H9 (cell line): ENCODE measurements around the gene IRF1. TPM values are rescaled to one million over a fixed set of nuclear protein-coding genes. Genes with fewer than 3 reads are reported as not detected.
A peak's percentile ranks its signal among the peaks of the same experiment; 100 is the strongest.

Source experiments
- DNase-seq: peaks from one replicate; pipeline ENCODE4 v3.0.0-alpha.2; 2017
- H2AFZ ChIP-seq: one replicate; pipeline ENCODE4 v1.6.1; 2013; ENCODE audit warnings: mild to moderate bottlenecking, low read length, control low read depth, moderate library complexity
- H2AK5ac ChIP-seq: 2 replicates; pipeline ENCODE4 v1.6.1; 2013; ENCODE audit warnings: low read length, control low read depth, mixed read lengths; ENCODE audit not compliant: insufficient read length
- H2BK120ac ChIP-seq: one replicate; pipeline ENCODE4 v1.6.1; 2013; ENCODE audit warnings: low read depth, mild to moderate bottlenecking, low read length, control low read depth, inconsistent platforms; ENCODE audit not compliant: poor library complexity, severe bottlenecking
- H2BK12ac ChIP-seq: 2 replicates; pipeline ENCODE4 v1.6.1; 2013; ENCODE audit warnings: low read length, control low read depth, mixed read lengths, low read depth; ENCODE audit not compliant: insufficient read length
- H2BK15ac ChIP-seq: 2 replicates; pipeline ENCODE4 v1.6.1; 2013; ENCODE audit warnings: low read depth, low read length, control low read depth
- H2BK20ac ChIP-seq: one replicate; pipeline ENCODE4 v1.6.1; 2013; ENCODE audit warnings: low read depth, mild to moderate bottlenecking, low read length, control low read depth, inconsistent platforms; ENCODE audit not compliant: poor library complexity, severe bottlenecking
- H2BK5ac ChIP-seq: 2 replicates; pipeline ENCODE4 v1.6.1; 2013; ENCODE audit warnings: low read length, control low read depth, mixed read lengths; ENCODE audit not compliant: insufficient read length
- H3K14ac ChIP-seq: 2 replicates; pipeline ENCODE4 v1.6.1; 2013; ENCODE audit warnings: low read length, control low read depth; ENCODE audit not compliant: insufficient read depth
- H3K18ac ChIP-seq: 2 replicates; pipeline ENCODE4 v1.6.1; 2013; ENCODE audit warnings: low read depth, mild to moderate bottlenecking, mixed read lengths, low read length, control low read depth; ENCODE audit not compliant: insufficient read length
- H3K23ac ChIP-seq: 2 replicates; pipeline ENCODE4 v1.6.1; 2013; ENCODE audit warnings: low read length, control low read depth, mixed read lengths, low read depth; ENCODE audit not compliant: insufficient read length
- H3K23me2 ChIP-seq: 2 replicates; pipeline ENCODE4 v1.6.1; 2013; ENCODE audit warnings: low read depth, mild to moderate bottlenecking, mixed read lengths, low read length, control low read depth; ENCODE audit not compliant: insufficient read length, poor library complexity, severe bottlenecking
- H3K27ac ChIP-seq: 2 replicates; pipeline ENCODE4 v1.5.1; 2013; ENCODE audit warnings: low read length, control low read depth, mixed read lengths, low read depth; ENCODE audit not compliant: insufficient read length
- H3K27me3 ChIP-seq: 2 replicates; pipeline ENCODE4 v1.6.1; 2013; ENCODE audit warnings: low read length, control low read depth, inconsistent platforms; ENCODE audit not compliant: insufficient read depth
- H3K4ac ChIP-seq: 2 replicates; pipeline ENCODE4 v1.6.1; 2013; ENCODE audit warnings: low read depth, mild to moderate bottlenecking, control low read depth, inconsistent platforms, low read length, moderate library complexity
- H3K4me1 ChIP-seq: 2 replicates; pipeline ENCODE4 v1.6.1; 2013; ENCODE audit warnings: low read length, control low read depth, inconsistent platforms; ENCODE audit not compliant: insufficient read depth
- H3K4me2 ChIP-seq: 2 replicates; pipeline ENCODE4 v1.6.1; 2013; ENCODE audit warnings: low read length, control low read depth, mixed read lengths; ENCODE audit not compliant: insufficient read length, insufficient read depth
- H3K56ac ChIP-seq: 2 replicates; pipeline ENCODE4 v1.6.1; 2013; ENCODE audit warnings: low read depth, mild to moderate bottlenecking, mixed read lengths, low read length, control low read depth; ENCODE audit not compliant: insufficient read length
- H3K79me1 ChIP-seq: 2 replicates; pipeline ENCODE4 v1.6.1; 2013; ENCODE audit warnings: low read depth, mild to moderate bottlenecking, moderate library complexity, low read length, control low read depth, inconsistent platforms; ENCODE audit not compliant: insufficient read depth, poor library complexity, severe bottlenecking
- H3K79me2 ChIP-seq: 2 replicates; pipeline ENCODE4 v1.6.1; 2013; ENCODE audit warnings: low read length, control low read depth, inconsistent platforms; ENCODE audit not compliant: insufficient read depth
- H3K9ac ChIP-seq: 2 replicates; pipeline ENCODE4 v1.6.1; 2013; ENCODE audit warnings: low read length, control low read depth, mixed read lengths; ENCODE audit not compliant: insufficient read length; ENCODE audit errors: extremely low read depth
- H3K9me3 ChIP-seq: one replicate; pipeline ENCODE4 v1.6.1; 2013; ENCODE audit warnings: low read depth, low read length, inconsistent platforms; ENCODE audit not compliant: control insufficient read depth
- H3T11ph ChIP-seq: one replicate; pipeline ENCODE4 v1.6.1; 2013; ENCODE audit warnings: mild to moderate bottlenecking, low read length, control low read depth, inconsistent platforms
- H4K20me1 ChIP-seq: one replicate; pipeline ENCODE4 v1.6.1; 2013; ENCODE audit not compliant: control insufficient read depth, insufficient read length, insufficient read depth
- H4K5ac ChIP-seq: 2 replicates; pipeline ENCODE4 v1.6.1; 2013; ENCODE audit warnings: low read depth, mild to moderate bottlenecking, mixed read lengths, low read length, control low read depth; ENCODE audit not compliant: insufficient read length
- H4K8ac ChIP-seq: replicated peaks from 2 replicates; pipeline ENCODE4 v1.6.1; 2013; ENCODE audit warnings: low read length, control low read depth, mixed read lengths, low read depth; ENCODE audit not compliant: insufficient read length
- H4K91ac ChIP-seq: 2 replicates; pipeline ENCODE4 v1.6.1; 2013; ENCODE audit warnings: low read depth, mild to moderate bottlenecking, moderate library complexity, mixed read lengths, low read length, control low read depth; ENCODE audit not compliant: insufficient read length
- H3K27ac Mint-ChIP-seq, 3 experiments: 2 replicates in 2 of 3; 3 replicates in 1 of 3; pipeline ENCODE4 v1.8.0; 2020 to 2021; ENCODE audit warnings: mixed read lengths in 3 of 3, mild to moderate bottlenecking in 1 of 3, moderate library complexity in 1 of 3
- H3K27me3 Mint-ChIP-seq: 2 replicates; pipeline ENCODE4 v1.8.0; 2021; ENCODE audit warnings: low read depth, mild to moderate bottlenecking, moderate library complexity, mixed read lengths
- H3K36me3 Mint-ChIP-seq, 3 experiments: 2 replicates in 2 of 3; 3 replicates in 1 of 3; pipeline ENCODE4 v1.8.0; 2020 to 2021; ENCODE audit warnings: low read depth in 3 of 3, mixed read lengths in 3 of 3; ENCODE audit not compliant: insufficient read depth in 1 of 3
- H3K4me1 Mint-ChIP-seq, 2 experiments: 2 replicates each; pipeline ENCODE4 v1.8.0; 2020; ENCODE audit warnings: mixed read lengths in 2 of 2
- H3K4me3 Mint-ChIP-seq, 2 experiments: 2 replicates in 1 of 2; 3 replicates in 1 of 2; pipeline ENCODE4 v1.8.0; 2020 to 2021; ENCODE audit warnings: mild to moderate bottlenecking in 2 of 2, mixed read lengths in 2 of 2, moderate library complexity in 1 of 2
- H3K9me3 Mint-ChIP-seq, 2 experiments: 2 replicates in 1 of 2; 3 replicates in 1 of 2; pipeline ENCODE4 v1.8.0; 2020; ENCODE audit warnings: mild to moderate bottlenecking in 2 of 2, mixed read lengths in 2 of 2, moderate library complexity in 1 of 2
- WGBS: extraction: QIAGEN DNeasy Blood & Tissue Kit; methylation state at CpG from one replicate; pipeline ENCODE4 v1.1.7; 2013; ENCODE audit warnings: missing lambda C conversion rate, low lambda C conversion rate, mixed read lengths; ENCODE audit not compliant: insufficient read length; ENCODE audit errors: extremely low coverage; 5-methylcytosine and 5-hydroxymethylcytosine counted together
- total RNA-seq: library from RNA; stranded (reverse); gene quantifications from 2 replicates; pipeline ENCODE4 v1.2.1, GENCODE V29; 2021
- TF ChIP-seq, protein P1 (sequence below): fragments of 200-600 bp; sonication (generic); conservative IDR thresholded peaks from 3 replicates; pipeline ENCODE4 v1.8.0; 2021; ENCODE audit warnings: antibody characterized with exemption, mild to moderate bottlenecking

Gene IRF1
- total RNA-seq, 1 experiment from 2014 or later, result 8.7 TPM

DNA sequence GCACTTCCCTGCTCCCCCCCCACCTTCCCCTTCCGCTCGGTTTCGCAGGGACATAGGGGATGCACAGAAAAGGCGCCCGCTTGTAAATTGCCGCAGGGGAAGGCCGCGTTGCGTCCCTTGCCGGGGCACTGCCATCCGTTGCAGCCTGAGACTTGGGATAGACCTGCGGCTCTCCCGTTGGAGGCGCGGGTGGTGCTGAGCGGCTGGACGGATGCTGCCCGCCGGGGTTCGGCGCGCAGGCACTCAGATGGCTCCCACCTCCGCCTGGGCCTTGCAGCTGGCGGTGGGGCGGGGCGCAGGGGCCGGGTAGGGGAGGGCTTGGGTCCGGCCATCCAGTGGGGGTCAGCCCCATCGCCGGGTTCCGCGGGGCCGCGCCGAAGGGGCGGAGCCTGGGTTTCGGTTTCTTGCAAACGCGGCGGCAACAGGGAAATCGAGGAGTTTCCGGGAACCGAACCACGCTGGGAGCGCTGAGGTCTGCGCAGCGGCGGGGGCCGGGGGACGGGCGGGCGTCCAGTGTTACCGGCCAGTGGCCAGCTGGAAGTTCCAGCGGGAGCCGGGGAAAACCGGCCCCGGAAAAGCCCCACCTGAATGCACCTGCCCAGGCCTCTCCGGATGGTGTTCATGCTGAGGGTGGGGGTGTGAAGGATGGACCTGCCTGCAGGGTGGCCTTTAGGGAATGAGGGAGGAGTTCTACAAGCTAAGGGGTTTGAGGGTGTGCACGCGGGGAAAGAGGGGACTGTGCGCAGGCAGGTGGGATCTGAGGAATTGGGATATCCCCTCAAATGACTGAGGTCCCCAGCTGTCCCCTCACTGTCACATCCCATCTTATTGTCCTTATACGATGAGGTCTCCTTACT is 6.3 kb upstream of the IRF1 start:
- H2BK5ac ChIP-seq, result no peak overlapping the region
- no peak overlapping the region for H3K23ac ChIP-seq
- peaks cover 19 to 21% of the 10 kb centered on the region in 2 experiments for H3K4me1 Mint-ChIP-seq
- no peak overlapping the region for H3K27ac ChIP-seq
- H3K79me1 ChIP-seq, result no peaks in the 10 kb centered on the region
- no peaks in the 10 kb centered on the region for H4K20me1 ChIP-seq
- peak overlapping the region; percentile 82 to 92 for H3K4me3 Mint-ChIP-seq
- H3K27ac Mint-ChIP-seq, result peak overlapping the region in 2 of 3 experiments; percentile 65 to 93; a peak in 3 of 7 replicates
- H3K18ac ChIP-seq, result peak overlapping the region; percentile 82
- H2BK20ac ChIP-seq, result no peak overlapping the region
- no peaks in the 10 kb centered on the region for H3K79me2 ChIP-seq
- H4K8ac ChIP-seq, result no peak overlapping the region
- no peak overlapping the region for H3K9ac ChIP-seq
- no peak overlapping the region for H2BK15ac ChIP-seq
- H3K4me2 ChIP-seq, result peak overlapping the region; percentile 55
- no CpG with 5 or more reads among the region's 62 CpGs for WGBS
- peak; percentile 93 for DNase-seq
- H3K4ac ChIP-seq, result no peak overlapping the region
- no peak overlapping the region for H3K56ac ChIP-seq
- no peak overlapping the region for H2BK120ac ChIP-seq
- peak overlapping the region; percentile 89 for H3K14ac ChIP-seq
- H2AFZ ChIP-seq, result no peak overlapping the region
- no peaks in the 10 kb centered on the region for H3K9me3 Mint-ChIP-seq
- no peak overlapping the region for H4K5ac ChIP-seq
- TF ChIP-seq, protein P1, sequence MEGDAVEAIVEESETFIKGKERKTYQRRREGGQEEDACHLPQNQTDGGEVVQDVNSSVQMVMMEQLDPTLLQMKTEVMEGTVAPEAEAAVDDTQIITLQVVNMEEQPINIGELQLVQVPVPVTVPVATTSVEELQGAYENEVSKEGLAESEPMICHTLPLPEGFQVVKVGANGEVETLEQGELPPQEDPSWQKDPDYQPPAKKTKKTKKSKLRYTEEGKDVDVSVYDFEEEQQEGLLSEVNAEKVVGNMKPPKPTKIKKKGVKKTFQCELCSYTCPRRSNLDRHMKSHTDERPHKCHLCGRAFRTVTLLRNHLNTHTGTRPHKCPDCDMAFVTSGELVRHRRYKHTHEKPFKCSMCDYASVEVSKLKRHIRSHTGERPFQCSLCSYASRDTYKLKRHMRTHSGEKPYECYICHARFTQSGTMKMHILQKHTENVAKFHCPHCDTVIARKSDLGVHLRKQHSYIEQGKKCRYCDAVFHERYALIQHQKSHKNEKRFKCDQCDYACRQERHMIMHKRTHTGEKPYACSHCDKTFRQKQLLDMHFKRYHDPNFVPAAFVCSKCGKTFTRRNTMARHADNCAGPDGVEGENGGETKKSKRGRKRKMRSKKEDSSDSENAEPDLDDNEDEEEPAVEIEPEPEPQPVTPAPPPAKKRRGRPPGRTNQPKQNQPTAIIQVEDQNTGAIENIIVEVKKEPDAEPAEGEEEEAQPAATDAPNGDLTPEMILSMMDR, result no peak
- no peak overlapping the region for H2AK5ac ChIP-seq
- H4K91ac ChIP-seq, result no peak overlapping the region
- peaks cover 12% of the 10 kb centered on the region for H3K23me2 ChIP-seq
- no peak overlapping the region for H2BK12ac ChIP-seq
- no peaks in the 10 kb centered on the region for H3K9me3 ChIP-seq
- 0 out of 2 replicates have a peak, but pooled peaks cover 3% of the 10 kb centered on the region for H3K4me1 ChIP-seq
- H3K27me3 Mint-ChIP-seq, result peaks cover 24% of the 10 kb centered on the region
- H3K36me3 Mint-ChIP-seq, result no peaks in the 10 kb centered on the region
- no peak overlapping the region for H3T11ph ChIP-seq
- H3K27me3 ChIP-seq, result no peaks in the 10 kb centered on the region; the same call in 1 of the 2 replicates
